OCI-LY3 (cell line): Measurements from ENCODE around the gene SPEF1.

Experiments used
- H2AFZ ChIP-seq: fragments of 200-600, 300-600 bp; shearing (Covaris generic); 2 replicates; pipeline ENCODE4 v1.6.0; 2014; ENCODE audit warnings: antibody characterized with exemption, low read depth, low read length
- H3K27ac ChIP-seq: fragments of 200-600, 300-600 bp; sonication (generic); 2 replicates; pipeline ENCODE4 v1.5.1; 2014; ENCODE audit warnings: mild to moderate bottlenecking, low read length, moderate library complexity, mixed read lengths
- H3K27me3 ChIP-seq: fragments of 200-600, 300-600 bp; sonication (generic); 2 replicates; pipeline ENCODE4 v1.6.1; 2014; ENCODE audit warnings: low read depth, low read length, mixed read lengths
- H3K36me3 ChIP-seq: fragments of 200-600, 300-600 bp; sonication (generic); replicated peaks from 2 replicates; pipeline ENCODE3; 2014; ENCODE audit warnings: low read depth, low read length, mixed read lengths
- H3K4me1 ChIP-seq: fragments of 300-600, 200-600 bp; sonication (generic); 2 replicates; pipeline ENCODE4 v1.6.1; 2014; ENCODE audit warnings: low read length, mixed read lengths
- H3K4me2 ChIP-seq: fragments of 200-600, 300-600 bp; sonication (generic); 2 replicates; pipeline ENCODE4 v1.6.1; 2014; ENCODE audit warnings: low read length, mixed read lengths
- H3K4me3 ChIP-seq: fragments of 300-600, 200-600 bp; sonication (generic); 2 replicates; pipeline ENCODE4 v1.5.1; 2014; ENCODE audit warnings: antibody characterized with exemption, mild to moderate bottlenecking, low read length, moderate library complexity
- H3K79me2 ChIP-seq: fragments of 300-600, 200-600 bp; shearing (Covaris generic); 2 replicates; pipeline ENCODE4 v1.6.1; 2014; ENCODE audit warnings: mild to moderate bottlenecking, low read length, mixed read lengths
- H3K9ac ChIP-seq: fragments of 300-600, 200-600 bp; shearing (Covaris generic); 2 replicates; pipeline ENCODE4 v1.6.0; 2014; ENCODE audit warnings: mild to moderate bottlenecking, low read length, moderate library complexity
- H3K9me3 ChIP-seq: fragments of 200-600, 300-600 bp; shearing (Covaris generic); 2 replicates; pipeline ENCODE4 v1.6.1; 2014; ENCODE audit warnings: low read length, mixed read lengths; ENCODE audit not compliant: insufficient read depth
- H4K20me1 ChIP-seq: fragments of 200-600, 300-600 bp; sonication (generic); 2 replicates; pipeline ENCODE4 v1.6.1; 2016; ENCODE audit warnings: low read length, mixed read lengths; ENCODE audit not compliant: insufficient read depth
- CTCF ChIP-seq: fragments of 200-600, 300-600 bp; sonication (generic); IDR thresholded peaks from 2 replicates; pipeline ENCODE4 v1.5.1; 2014; ENCODE audit warnings: antibody characterized with exemption, low read length, low read depth
- EZH2phosphoT487 ChIP-seq: fragments of 200-600 bp; shearing (Covaris generic); IDR thresholded peaks from 2 replicates; pipeline ENCODE4 v1.6.1; 2018; ENCODE audit warnings: antibody characterized with exemption, mixed run types, low read depth

The SPEF1 gene

DNA sequence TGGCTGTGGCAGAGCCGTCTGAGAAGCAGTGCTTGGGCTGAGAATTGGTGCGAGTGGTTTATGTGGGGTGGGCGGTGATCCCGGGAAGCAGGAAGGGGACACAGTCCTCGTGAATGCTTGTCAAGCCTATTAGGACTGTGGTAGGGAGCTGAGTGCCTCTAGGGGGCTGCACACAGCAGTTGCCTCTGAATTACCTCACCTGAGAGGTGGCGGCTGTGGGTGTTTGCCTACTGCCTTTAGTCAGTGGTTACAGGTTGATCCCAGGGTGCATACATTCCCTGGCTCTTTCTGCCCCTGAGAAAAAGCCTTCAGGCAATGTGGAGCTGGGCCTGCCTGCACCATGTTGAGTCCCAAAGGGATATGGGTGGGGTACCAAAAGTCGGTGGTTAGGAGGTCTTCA, 44.3 kb upstream of the SPEF1 start:
- H3K27ac ChIP-seq, result no peak overlapping the region
- H3K4me1 ChIP-seq, result peaks cover 6% of the 10 kb centered on the region
- H3K9me3 ChIP-seq, result no peaks in the 10 kb centered on the region
- no peak overlapping the region for H3K4me2 ChIP-seq
- H3K79me2 ChIP-seq, result peaks cover 7% of the 10 kb centered on the region
- H3K4me3 ChIP-seq, result no peak overlapping the region
- no peaks in the 10 kb centered on the region for H4K20me1 ChIP-seq
- H2AFZ ChIP-seq, result no peak overlapping the region
- H3K27me3 ChIP-seq, result no peaks in the 10 kb centered on the region
- TF ChIP-seq CTCF (no peak), EZH2phosphoT487 (no peak)
- H3K9ac ChIP-seq, result no peak overlapping the region
- peaks cover 22% of the 10 kb centered on the region for H3K36me3 ChIP-seq

DNA sequence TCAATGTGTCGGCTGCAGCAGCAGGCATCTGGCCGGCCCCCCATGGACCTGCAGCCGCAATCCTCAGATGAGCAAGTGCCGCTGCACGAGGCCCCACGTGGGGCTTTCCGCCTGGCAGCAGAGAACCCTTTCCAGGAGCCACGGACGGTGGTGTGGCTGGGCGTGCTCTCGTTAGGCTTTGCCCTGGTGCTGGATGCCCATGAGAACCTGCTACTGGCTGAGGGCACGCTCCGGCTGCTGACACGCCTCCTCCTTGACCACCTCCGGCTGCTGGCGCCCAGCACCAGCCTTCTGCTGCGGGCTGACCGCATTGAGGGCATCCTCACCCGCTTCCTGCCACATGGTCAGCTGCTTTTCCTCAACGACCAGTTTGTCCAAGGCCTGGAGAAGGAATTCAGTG, 42.6 kb upstream of the SPEF1 start:
- Histone ChIP-seq H3K4me1 (peaks cover 11% of the 10 kb centered on the region), H3K9ac (no peak overlapping the region), H2AFZ (no peak overlapping the region), H3K27ac (no peak overlapping the region), H3K4me2 (no peak overlapping the region), H3K4me3 (no peak overlapping the region), H3K27me3 (no peaks in the 10 kb centered on the region), H3K79me2 (peaks cover 7% of the 10 kb centered on the region), H3K9me3 (no peaks in the 10 kb centered on the region), H4K20me1 (no peaks in the 10 kb centered on the region), H3K36me3 (peaks cover 22% of the 10 kb centered on the region)
- TF ChIP-seq CTCF (no peak), EZH2phosphoT487 (no peak)

DNA sequence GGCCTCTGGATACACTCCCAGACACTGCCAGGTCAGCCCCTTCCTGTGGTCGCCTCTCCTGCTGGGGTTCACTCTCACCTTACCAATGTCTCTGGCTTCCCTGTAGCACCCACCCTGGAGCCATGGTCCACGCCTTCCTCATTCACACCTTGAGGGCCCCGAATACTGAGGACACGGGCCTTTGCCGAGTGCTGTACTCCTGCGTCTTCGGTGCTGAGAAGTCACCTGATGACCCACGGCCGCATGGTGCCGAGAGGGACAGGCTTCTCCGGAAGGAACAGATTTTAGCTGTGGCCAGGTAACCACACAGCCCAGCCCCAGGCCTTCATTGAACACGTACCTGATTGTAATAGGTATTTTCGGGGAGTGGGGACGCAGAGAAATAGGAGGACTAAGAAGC, 40.7 kb upstream of the SPEF1 start:
- Histone ChIP-seq H3K9me3 (no peaks in the 10 kb centered on the region), H3K9ac (no peak overlapping the region), H3K36me3 (peaks cover 21% of the 10 kb centered on the region), H3K4me2 (no peak overlapping the region), H3K27ac (no peak overlapping the region), H3K4me1 (peaks cover 11% of the 10 kb centered on the region), H4K20me1 (no peaks in the 10 kb centered on the region), H2AFZ (no peak overlapping the region), H3K4me3 (no peak overlapping the region), H3K79me2 (peaks cover 7% of the 10 kb centered on the region), H3K27me3 (no peaks in the 10 kb centered on the region)
- TF ChIP-seq CTCF, result no peak
- TF ChIP-seq EZH2phosphoT487, result no peak

- H3K27me3 ChIP-seq, result peaks cover 5% of the 10 kb centered on the region; the same call in 1 of the 2 replicates
- H3K4me3 ChIP-seq, result peak overlapping the region; percentile 82
- H3K4me2 ChIP-seq, result peak overlapping the region; percentile 87
- H3K36me3 ChIP-seq, result peaks cover 15% of the 10 kb centered on the region
- peaks cover 11% of the 10 kb centered on the region for H3K4me1 ChIP-seq
- peak overlapping the region; percentile 84 for H2AFZ ChIP-seq
- H3K27ac ChIP-seq, result peak overlapping the region; percentile 85
- peaks cover 7% of the 10 kb centered on the region for H3K79me2 ChIP-seq
- TF ChIP-seq CTCF (no peak), EZH2phosphoT487 (no peak)
- peak overlapping the region; percentile 86 for H3K9ac ChIP-seq
- no peaks in the 10 kb centered on the region for H3K9me3 ChIP-seq
- no peaks in the 10 kb centered on the region for H4K20me1 ChIP-seq
These were observed 39.9 kb upstream of the SPEF1 start for GRCh38 chr20:3820901-3821727.
